HG03039 (cell line): ENCODE measurements around the gene MUCL1.

Experiments used
- ATAC-seq: cut with Tn5 transposase; IDR thresholded peaks from one replicate; pipeline ENCODE4 v1.9.1; 2021; ENCODE audit warnings: mild to moderate bottlenecking, moderate library complexity; ENCODE audit not compliant: unreplicated experiment

MUCL1 gene

DNA sequence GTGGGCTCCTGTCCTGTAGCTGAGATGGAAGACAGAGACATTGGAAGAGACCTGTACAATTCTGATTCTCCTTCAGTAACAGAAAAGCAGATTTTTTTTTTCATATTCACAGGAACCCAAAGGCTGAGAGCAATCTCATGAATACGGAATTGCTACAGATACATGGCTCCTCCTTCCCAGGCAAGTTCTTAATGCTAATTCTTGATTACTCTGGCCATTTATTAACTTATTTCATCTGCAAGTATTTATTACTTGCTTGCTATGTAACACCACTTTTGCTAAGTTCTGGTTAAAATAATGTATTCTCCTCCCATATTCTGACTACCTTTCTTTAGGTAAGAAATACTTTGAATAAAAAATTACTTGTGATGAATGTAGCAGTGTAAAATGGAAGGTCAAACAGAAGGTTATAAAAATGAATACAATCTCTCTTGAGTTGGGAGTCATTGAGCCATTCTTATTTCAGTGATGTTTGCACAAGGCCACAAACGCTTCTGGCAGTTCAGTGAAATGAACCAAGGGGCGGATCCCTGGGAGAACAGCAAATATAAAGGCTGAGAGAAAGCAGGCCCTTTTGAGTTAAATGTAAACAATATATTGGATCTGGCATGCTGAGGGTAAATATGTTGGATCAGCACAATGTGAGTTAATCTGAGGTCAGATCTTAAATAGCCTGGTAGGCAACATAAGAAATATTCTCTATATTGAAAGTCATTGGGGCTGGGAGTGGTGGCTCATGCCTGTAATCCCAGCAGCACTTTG is 37.6 kb downstream of the MUCL1 start:
- ATAC-seq = no peak
